NCI-H1694 treated with DMSO at 0.1 percent for 48 hours (cell line): ENCODE results near the gene RNF217.
"Not testable (repeated sequence)": the region's sequence is repeated elsewhere in the genome, so short reads cannot be mapped to it uniquely, and the experiment has no call there.

ENCODE experiments used
- DNase-seq: peaks from one replicate; lab custom pipeline; 2025; lab: John Stamatoyannopoulos, UW

Gene RNF217

GRCh38 chr6:125125856-125126255 lies 163.6 kb downstream of the RNF217 start:
- DNase-seq: not testable (repeated sequence)

- no peak for DNase-seq
These were observed 167.1 kb downstream of the RNF217 start for GRCh38 chr6:125129354-125129753.

GRCh38 chr6:125132058-125132457 lies 169.8 kb downstream of the RNF217 start:
- no peak for DNase-seq

GRCh38 chr6:125136378-125136777 lies 174.1 kb downstream of the RNF217 start:
- DNase-seq: no peak

- no peak for DNase-seq
These were observed 175.8 kb downstream of the RNF217 start for GRCh38 chr6:125138083-125138482.

- DNase-seq: no peak
These were observed 178.6 kb downstream of the RNF217 start for GRCh38 chr6:125140808-125141207.
